HepG2 (cell line): ENCODE results near the gene ESRP2. TPM values are rescaled to one million over a fixed set of nuclear protein-coding genes. Genes with fewer than 3 reads are reported as not detected.

Source experiments
- CREB1 ChIP-seq, 2 experiments: fragments of 450-650 bp in 1 of 2; IDR thresholded peaks; 2 replicates each; pipeline ENCODE4 v1.6.1; 2016 to 2017; ENCODE audit warnings: control low read depth in 1 of 2, mild to moderate bottlenecking in 1 of 2, missing compliant biosample characterization in 1 of 2, missing genetic modification characterization in 1 of 2
- FOXP4 ChIP-seq: sonication (generic); formaldehyde crosslinking; IDR thresholded peaks from 2 replicates; pipeline ENCODE4 v1.4.0; 2020; ENCODE audit warnings: missing genetic modification reagents
- HMGA1 ChIP-seq: sonication (generic); formaldehyde crosslinking; conservative IDR thresholded peaks from 2 replicates; pipeline ENCODE4 v1.4.0; 2020; ENCODE audit warnings: missing genetic modification reagents
- KDM1A ChIP-seq: IDR thresholded peaks from 2 replicates; pipeline ENCODE4 v1.6.1; 2016; ENCODE audit warnings: missing compliant biosample characterization
- KDM5A ChIP-seq: fragments of 200-600 bp; sonication (generic); IDR thresholded peaks from 2 replicates; pipeline ENCODE4 v1.7.0; 2018; ENCODE audit warnings: antibody characterized with exemption, mild to moderate bottlenecking, low read length, borderline replicate concordance
- NFE2L1 ChIP-seq: sonication (generic); formaldehyde crosslinking; IDR thresholded peaks from 2 replicates; pipeline ENCODE4 v1.4.0; 2020; ENCODE audit warnings: missing genetic modification reagents, mild to moderate bottlenecking, borderline replicate concordance
- PAXIP1 ChIP-seq: sonication (generic); formaldehyde crosslinking; conservative IDR thresholded peaks from 2 replicates; pipeline ENCODE4 v1.4.0; 2020; ENCODE audit warnings: mild to moderate bottlenecking, missing genetic modification reagents, moderate library complexity
- POLR2AphosphoS5 ChIP-seq: IDR thresholded peaks from 2 replicates; pipeline ENCODE4 v1.6.1; 2012; ENCODE audit warnings: low read depth, low read length
- RFX3 ChIP-seq: IDR thresholded peaks from 2 replicates; pipeline ENCODE4 v1.6.1; 2016; ENCODE audit warnings: missing biosample characterization, missing genetic modification reagents
- RXRA ChIP-seq: sonication (generic); formaldehyde crosslinking; IDR thresholded peaks from 2 replicates; pipeline ENCODE4 v1.5.1; 2020; ENCODE audit warnings: missing genetic modification reagents
- SOX5 ChIP-seq: IDR thresholded peaks from 2 replicates; pipeline ENCODE4 v1.6.1; 2016; ENCODE audit warnings: borderline replicate concordance
- SP2 ChIP-seq: sonication (generic); formaldehyde crosslinking; IDR thresholded peaks from 2 replicates; pipeline ENCODE4 v1.5.1; 2020; ENCODE audit warnings: mild to moderate bottlenecking, missing genetic modification reagents
- TEF ChIP-seq: sonication (generic); formaldehyde crosslinking; IDR thresholded peaks from 2 replicates; pipeline ENCODE4 v1.5.0; 2020; ENCODE audit warnings: missing genetic modification reagents
- ZMYM2 ChIP-seq: sonication (generic); formaldehyde crosslinking; IDR thresholded peaks from 2 replicates; pipeline ENCODE4 v1.8.0; 2022; ENCODE audit warnings: mild to moderate bottlenecking, missing genetic modification reagents
- ZNF12 ChIP-seq: sonication (generic); formaldehyde crosslinking; IDR thresholded peaks from 2 replicates; pipeline ENCODE4 v1.5.0; 2020; ENCODE audit warnings: missing genetic modification reagents
- ZNF274 ChIP-seq: sonication (generic); formaldehyde crosslinking; IDR thresholded peaks from 2 replicates; pipeline ENCODE4 v1.5.1; 2020; ENCODE audit warnings: mild to moderate bottlenecking, missing genetic modification reagents
- ZNF282 ChIP-seq: fragments of 450-650 bp; IDR thresholded peaks from 2 replicates; pipeline ENCODE4 v1.6.1; 2018; ENCODE audit not compliant: partially characterized antibody
- ZNF33A ChIP-seq: sonication (generic); formaldehyde crosslinking; IDR thresholded peaks from 2 replicates; pipeline ENCODE4 v1.5.1; 2020; ENCODE audit warnings: missing genetic modification reagents, mild to moderate bottlenecking, moderate library complexity, borderline replicate concordance
- ZNF354B ChIP-seq: sonication (generic); formaldehyde crosslinking; IDR thresholded peaks from 2 replicates; pipeline ENCODE4 v1.8.0; 2022; ENCODE audit warnings: mild to moderate bottlenecking, missing genetic modification reagents
- ZNF362 ChIP-seq: sonication (generic); formaldehyde crosslinking; IDR thresholded peaks from 2 replicates; pipeline ENCODE4 v1.4.0; 2020; ENCODE audit warnings: missing genetic modification reagents, mild to moderate bottlenecking, borderline replicate concordance
- ZNF513 ChIP-seq: sonication (generic); formaldehyde crosslinking; conservative IDR thresholded peaks from 2 replicates; pipeline ENCODE4 v1.5.0; 2020; ENCODE audit warnings: missing genetic modification reagents
- polyA plus RNA-seq, 8 experiments: library from polyadenylated mRNA; depleted of rRNA in 3 of 8; stranded (reverse) in 7 of 8; unstranded in 1 of 8; fragments of >200 nt; fragmentation: Illumina TruSeq in 4 of 8; extraction: Trizol in 4 of 8; gene quantifications; 2 replicates each; pipeline versions ENCODE4 v1.2.1 to v1.2.3, GENCODE V29; 2011 to 2016; ENCODE audit warnings: low read depth in 4 of 8, missing spikeins in 1 of 8, mixed read lengths in 1 of 8; ENCODE audit not compliant: insufficient read depth in 1 of 8
- total RNA-seq, 5 experiments: library from RNA; depleted of rRNA; stranded (reverse); fragments of >200 nt; fragmentation: Illumina TruSeq; extraction: Trizol; gene quantifications; 2 replicates each; pipeline ENCODE4 v1.2.3, GENCODE V29; 2016; ENCODE audit warnings: low read depth in 1 of 5

ESRP2 gene
- total and polyA plus RNA-seq, 2 of the 13 experiments (the other 11 are each of a cell fraction or from before 2014, with no cell fraction given) = 21.1 to 32.4 TPM

- no peak for TF ChIP-seq ZNF354B (CRISPR knock-in tag)
- TF ChIP-seq ZNF362 (CRISPR knock-in tag) = peak; percentile 78; the same call in 1 of the 2 replicates
- TF ChIP-seq NFE2L1 (CRISPR knock-in tag) = no peak
- TF ChIP-seq ZMYM2 (CRISPR knock-in tag) = peak; percentile 64; the same call in 1 of the 2 replicates
- peak; percentile 98 for TF ChIP-seq PAXIP1 (CRISPR knock-in tag)
- peak; percentile 89 for TF ChIP-seq ZNF12
- TF ChIP-seq RXRA (CRISPR knock-in tag) = peak; percentile 92
- TF ChIP-seq RFX3 = no peak
- no peak for TF ChIP-seq ZNF513 (CRISPR knock-in tag)
- peak; percentile 90 for TF ChIP-seq KDM1A (CRISPR knock-in tag)
- no peak for TF ChIP-seq ZNF274
- peak; percentile 21; the same call in 1 of the 2 replicates for TF ChIP-seq CREB1 (IDR thresholded peaks at IDR 0.05)
- TF ChIP-seq CREB1 (CRISPR knock-in tag; IDR thresholded peaks at IDR 0.05) = peak; percentile 76
- TF ChIP-seq ZNF282 = no peak
- TF ChIP-seq FOXP4 = peak; percentile 93
- no peak for TF ChIP-seq ZNF33A (CRISPR knock-in tag)
- TF ChIP-seq SP2 (CRISPR knock-in tag) = no peak
- TF ChIP-seq KDM5A = peak; percentile 37; the same call in 1 of the 2 replicates
- no peak for TF ChIP-seq HMGA1 (CRISPR knock-in tag)
- TF ChIP-seq TEF = no peak
- TF ChIP-seq SOX5 (CRISPR knock-in tag) = peak; percentile 94
- TF ChIP-seq POLR2AphosphoS5 = no peak
Measured at GRCh38 chr16:68281368-68282063, 45.6 kb upstream of the ESRP2 start (continued).
